GM06990 (cell line): ENCODE measurements around the gene PANK1.

Source experiments
- DNase-seq: peaks from one replicate; pipeline ENCODE4 v3.0.0-alpha.2; 2011; ENCODE audit not compliant: insufficient read length; ENCODE audit errors: extremely low read depth
- H3K27me3 ChIP-seq: replicated peaks from 2 replicates; pipeline ENCODE4 v1.6.0; 2011; ENCODE audit warnings: low read length; ENCODE audit not compliant: control insufficient read depth, insufficient read depth
- H3K36me3 ChIP-seq: 2 replicates; pipeline ENCODE4 v1.5.1; 2011; ENCODE audit warnings: low read length; ENCODE audit not compliant: control insufficient read depth, insufficient read depth
- H3K4me3 ChIP-seq: replicated peaks from 2 replicates; pipeline ENCODE4 v1.5.1; 2011; ENCODE audit warnings: low read depth, mild to moderate bottlenecking, control low read depth, low read length
- CTCF ChIP-seq: IDR thresholded peaks from 2 replicates; pipeline ENCODE4 v1.5.1; 2011; ENCODE audit warnings: low read length, control low read depth, mild to moderate bottlenecking, inconsistent platforms; ENCODE audit not compliant: insufficient read depth, poor library complexity, severe bottlenecking

The PANK1 gene

GRCh38 chr10:89644967-89645741 lies at the start of gene PANK1:
PANK1 (minus strand) TSS chr10:89645242; CDS start chr10:89644891, 351 bp downstream.
- no peaks in the 10 kb centered on the region for H3K36me3 ChIP-seq
- H3K4me3 ChIP-seq = peak within 1 kb of the TSS; percentile 86
- H3K27me3 ChIP-seq = no peaks in the 10 kb centered on the region
- DNase-seq = peak; percentile 86
- no peak for TF ChIP-seq CTCF

GRCh38 chr10:89693176-89693575 lies 48.1 kb upstream of the PANK1 start:
- H3K27me3 ChIP-seq = no peaks in the 10 kb centered on the region
- DNase-seq = no peak
- no peak for TF ChIP-seq CTCF
- no peak overlapping the region for H3K4me3 ChIP-seq
- no peaks in the 10 kb centered on the region for H3K36me3 ChIP-seq

- DNase-seq = no peak
- no peaks in the 10 kb centered on the region for H3K36me3 ChIP-seq
- H3K27me3 ChIP-seq = no peaks in the 10 kb centered on the region
- TF ChIP-seq CTCF = no peak
- H3K4me3 ChIP-seq = no peak overlapping the region
These were observed 47.4 kb upstream of the PANK1 start for GRCh38 chr10:89692416-89692815.

- TF ChIP-seq CTCF = no peak
- no peak for DNase-seq
These were observed 45.0 kb upstream of the PANK1 start for GRCh38 chr10:89690027-89690426.

GRCh38 chr10:89685936-89686335 lies 40.9 kb upstream of the PANK1 start:
- no peaks in the 10 kb centered on the region for H3K36me3 ChIP-seq

More at GRCh38 chr10:89690027-89690426, 45.0 kb upstream of the PANK1 start:
- no peaks in the 10 kb centered on the region for H3K36me3 ChIP-seq
- H3K27me3 ChIP-seq = no peaks in the 10 kb centered on the region
- no peak overlapping the region for H3K4me3 ChIP-seq

More at GRCh38 chr10:89685936-89686335, 40.9 kb upstream of the PANK1 start:
- no peak for TF ChIP-seq CTCF
- Histone ChIP-seq H3K27me3 (no peaks in the 10 kb centered on the region), H3K4me3 (no peak overlapping the region)
- no peak for DNase-seq
